GM18499 (cell line): ENCODE data around the gene NFATC2.

Experiments used
- ATAC-seq: cut with Tn5 transposase; IDR thresholded peaks from one replicate; pipeline ENCODE4 v1.9.1; 2021; ENCODE audit warnings: moderate number of reproducible peaks; ENCODE audit not compliant: insufficient read depth, unreplicated experiment

NFATC2 gene

DNA sequence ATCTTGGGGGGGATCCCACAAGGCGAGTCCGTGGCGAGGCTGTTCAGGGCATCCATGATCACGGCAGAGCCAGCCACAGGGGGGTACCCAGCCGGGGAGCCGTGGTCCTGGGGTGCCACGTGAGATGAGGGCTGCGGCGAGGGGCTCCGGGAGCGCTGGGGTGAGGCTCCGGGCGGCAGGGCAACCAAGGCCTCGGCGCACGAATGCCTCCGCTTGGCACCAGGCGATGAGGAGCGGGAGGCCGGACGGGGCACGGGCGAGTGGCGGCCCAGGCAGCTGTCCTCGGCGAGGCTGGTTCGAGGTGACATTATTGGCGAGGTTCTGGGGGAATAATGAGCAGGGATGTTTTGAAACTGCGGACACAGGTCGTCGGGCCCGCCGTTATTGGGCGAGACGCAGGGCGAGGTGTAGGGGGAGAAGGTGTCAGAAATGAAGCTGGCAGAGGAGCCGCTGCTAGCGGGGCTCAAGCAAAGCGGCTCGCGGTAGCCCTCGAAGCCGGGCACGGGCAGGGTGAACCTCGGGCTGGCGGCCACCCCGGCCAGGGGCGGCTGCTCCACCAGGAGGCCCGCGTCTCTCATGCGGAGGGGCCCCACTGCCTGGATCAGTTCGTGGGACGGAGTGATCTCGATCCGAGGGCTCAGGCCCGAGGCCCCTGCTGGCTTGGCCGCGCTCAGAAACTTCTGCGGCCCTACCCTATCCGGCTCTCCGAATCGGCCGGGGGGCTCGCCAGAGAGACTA is 19.1 kb downstream of the NFATC2 start:
- no peak for ATAC-seq

DNA sequence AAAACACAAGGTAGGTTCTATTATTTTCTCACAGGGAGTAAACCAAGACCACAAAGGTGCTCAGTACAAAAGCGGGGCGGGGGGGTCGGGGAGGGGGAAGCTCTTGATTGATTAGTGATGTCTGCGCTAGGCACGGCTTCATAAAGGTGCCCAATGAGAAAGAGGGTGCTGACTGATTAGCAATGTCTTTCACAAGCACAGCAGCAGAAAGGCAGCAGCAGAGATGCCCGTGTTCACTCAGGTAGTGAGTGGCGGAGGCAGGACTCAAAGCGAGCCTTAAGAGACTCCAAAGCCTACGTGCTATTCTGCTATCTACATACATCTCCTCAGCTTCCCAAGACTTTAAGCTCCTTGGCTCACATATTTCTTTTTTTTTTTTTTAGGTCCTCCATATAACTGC is 20.3 kb downstream of the NFATC2 start:
- ATAC-seq, result no peak

DNA sequence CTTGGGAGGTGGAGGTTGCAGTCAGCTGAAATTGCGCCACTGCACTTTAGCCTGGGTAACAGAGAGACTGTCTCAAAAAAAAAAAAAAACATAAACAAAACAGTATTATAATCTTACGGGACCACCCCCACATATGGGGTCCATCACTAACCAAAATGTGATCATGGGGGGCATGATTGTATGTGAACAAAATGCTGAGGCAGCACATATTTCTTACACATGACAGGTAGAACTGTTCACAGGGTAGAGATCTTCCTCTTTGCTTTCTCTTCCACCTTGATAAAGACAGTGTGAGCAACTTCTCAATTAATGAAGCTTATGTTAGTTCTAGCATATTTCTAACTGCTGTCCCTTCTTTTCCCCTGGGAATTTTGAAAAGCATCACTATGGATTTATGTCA is 24.7 kb downstream of the NFATC2 start:
- no peak for ATAC-seq

DNA sequence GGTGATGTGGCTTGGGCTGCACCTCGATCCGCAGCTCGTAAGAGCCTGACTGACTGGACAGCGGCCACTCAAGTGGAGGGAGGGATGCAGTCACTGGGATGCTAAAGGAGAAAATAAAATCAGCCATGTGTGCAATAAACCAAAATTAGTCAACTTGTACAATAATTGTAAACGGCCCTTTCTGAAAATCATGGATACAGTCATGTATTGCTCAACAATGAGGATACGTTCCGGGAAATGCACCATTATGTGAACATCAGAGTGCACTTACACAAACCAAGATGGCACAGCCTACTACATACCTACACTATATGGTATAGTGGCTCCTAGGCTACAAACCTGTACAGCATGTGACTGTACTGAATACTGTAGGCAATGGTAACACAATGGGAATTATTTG is 25.7 kb downstream of the NFATC2 start:
- ATAC-seq, result no peak

DNA sequence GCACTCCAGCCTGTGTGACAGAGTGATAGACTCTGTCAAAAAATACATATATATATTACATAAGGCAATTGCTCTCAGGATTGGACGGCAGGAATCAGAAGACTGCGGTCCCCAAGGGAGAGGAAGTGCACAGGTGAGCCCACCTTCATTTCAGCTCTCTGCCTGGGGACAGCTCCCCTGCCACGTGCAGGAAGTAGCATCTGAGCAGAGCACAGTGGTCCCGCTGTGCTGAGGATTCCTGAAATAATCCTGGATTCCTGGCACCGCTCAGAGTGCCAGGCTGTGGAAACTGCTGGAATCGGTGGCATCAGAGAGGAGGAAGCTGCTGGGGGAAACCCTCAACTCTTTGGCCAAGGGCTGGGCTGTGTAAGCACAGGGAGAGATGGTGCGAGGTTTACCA is 27.7 kb downstream of the NFATC2 start:
- no peak for ATAC-seq

DNA sequence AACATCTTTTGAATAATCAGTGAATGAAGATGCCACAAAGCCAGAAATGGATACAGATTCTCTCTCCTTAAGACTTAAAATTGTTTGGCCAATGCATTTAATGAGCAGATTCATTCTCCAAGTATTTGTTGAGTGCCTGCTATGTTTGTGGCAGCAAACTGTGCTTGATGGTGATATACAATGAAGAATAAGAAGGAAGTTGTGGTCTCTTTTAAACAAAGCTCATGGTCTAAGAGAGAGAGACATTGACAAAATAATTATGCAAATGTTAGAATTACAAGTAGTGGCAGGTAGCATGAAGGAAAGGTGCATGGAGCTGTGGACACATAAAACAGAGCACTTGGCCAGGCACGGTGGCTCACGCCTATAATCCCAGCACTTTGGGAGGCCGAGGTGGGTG is 28.3 kb downstream of the NFATC2 start:
- no peak for ATAC-seq

DNA sequence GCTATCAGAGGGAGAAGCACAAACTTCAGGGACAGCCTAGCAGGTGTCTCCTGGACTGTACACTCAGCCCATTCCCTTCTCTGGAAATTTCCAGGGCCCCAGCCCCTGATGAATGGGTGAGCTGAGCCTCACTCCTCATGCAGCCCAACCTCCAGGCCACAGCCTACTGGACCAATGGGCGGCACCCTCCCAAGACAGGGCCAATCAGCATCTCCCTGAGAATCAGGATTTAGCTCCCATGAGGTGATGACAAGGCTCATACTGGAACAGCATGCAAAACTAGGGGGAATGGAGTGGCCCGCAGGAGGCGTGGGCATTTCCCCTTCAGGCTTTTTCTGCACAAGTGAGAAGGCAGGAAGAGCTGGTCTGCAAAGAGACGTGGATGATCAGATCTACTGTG is 29.0 kb downstream of the NFATC2 start:
- no peak for ATAC-seq

DNA sequence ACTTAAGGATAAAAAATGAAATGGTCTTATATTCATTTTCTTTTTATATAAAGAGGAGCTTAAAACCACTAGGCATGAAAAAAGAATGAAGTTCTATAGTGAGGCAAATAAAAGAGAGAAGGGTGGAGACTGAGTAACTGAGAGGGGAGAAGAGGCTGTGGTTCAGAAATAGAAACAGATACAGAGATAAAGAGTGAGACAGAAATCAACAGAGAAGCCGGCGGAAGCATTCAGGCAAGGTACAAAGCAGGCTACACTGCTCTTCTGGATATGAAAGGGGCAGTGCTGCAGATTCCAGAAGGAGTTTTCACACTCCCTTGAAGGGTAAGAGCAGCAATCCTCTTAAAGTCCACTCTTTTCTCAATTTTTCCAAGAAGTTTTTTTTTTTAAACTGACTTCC is 29.9 kb downstream of the NFATC2 start:
- ATAC-seq, result no peak

DNA sequence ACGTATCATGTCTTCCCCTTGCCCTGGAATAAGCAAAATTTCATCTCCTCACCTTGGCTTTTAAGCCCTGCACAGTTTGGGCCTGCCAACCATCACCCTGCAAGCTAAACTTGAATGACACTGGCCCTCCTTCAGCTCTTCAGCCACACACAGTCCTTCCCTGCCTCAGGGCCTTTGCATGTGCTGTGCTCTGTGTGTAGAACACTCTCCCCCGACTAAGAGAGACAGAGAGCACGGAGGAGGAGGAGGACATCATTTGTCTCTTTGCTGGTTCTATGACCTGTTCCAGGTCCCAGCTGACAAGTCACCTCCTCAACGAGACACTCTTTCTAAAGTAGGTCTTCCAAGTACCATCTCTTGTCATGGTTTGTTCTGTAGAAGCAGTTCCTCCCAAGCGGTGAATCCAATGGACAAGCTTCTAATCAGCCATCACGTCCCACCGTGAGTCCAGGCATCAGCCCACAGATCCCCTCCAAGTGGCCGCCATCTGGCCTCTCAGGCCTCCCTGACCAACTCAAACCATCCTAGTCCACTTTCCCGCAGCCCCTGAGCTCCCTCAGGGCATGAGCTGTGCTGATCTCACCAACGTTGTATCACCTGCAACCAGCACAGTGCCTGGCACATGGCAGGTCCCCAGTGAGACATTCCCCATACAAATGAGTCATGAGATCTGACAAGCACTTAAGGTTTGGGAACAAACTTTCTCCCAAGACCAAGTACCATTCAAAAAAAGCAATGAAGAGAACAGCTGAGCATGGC is 30.5 kb downstream of the NFATC2 start:
- no peak for ATAC-seq

DNA sequence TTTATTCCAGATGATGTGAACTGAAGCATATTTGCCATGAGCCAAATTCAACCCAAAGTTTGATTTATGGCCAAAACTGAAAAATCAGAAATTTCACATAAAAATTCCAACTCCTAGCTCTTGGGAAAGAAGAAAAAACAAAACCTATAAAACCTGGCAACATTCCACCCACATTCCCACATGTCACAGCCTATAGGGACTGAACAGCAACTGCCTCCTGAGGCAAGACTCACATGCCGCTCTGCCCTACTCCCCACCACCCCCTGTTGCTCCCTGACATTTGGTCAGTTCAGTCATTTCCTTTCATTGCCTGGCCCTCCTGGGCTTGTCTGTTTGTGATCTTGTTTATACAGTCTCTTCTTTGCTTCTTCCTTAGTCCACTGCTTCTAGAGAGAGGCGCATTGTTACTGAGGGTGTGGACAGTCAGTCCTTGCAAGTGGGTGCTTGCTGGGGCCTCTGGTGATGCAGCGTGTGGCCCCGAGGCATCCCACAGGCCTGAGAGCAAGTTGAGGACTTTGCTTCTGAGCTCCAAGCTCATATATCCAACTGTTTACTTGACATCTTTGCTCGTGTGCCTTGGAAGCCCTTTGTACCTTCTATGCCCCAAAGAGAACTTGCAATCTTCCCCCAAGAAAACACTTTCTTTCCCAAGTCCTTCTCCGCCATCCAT is 31.4 kb downstream of the NFATC2 start:
- ATAC-seq, result no peak

DNA sequence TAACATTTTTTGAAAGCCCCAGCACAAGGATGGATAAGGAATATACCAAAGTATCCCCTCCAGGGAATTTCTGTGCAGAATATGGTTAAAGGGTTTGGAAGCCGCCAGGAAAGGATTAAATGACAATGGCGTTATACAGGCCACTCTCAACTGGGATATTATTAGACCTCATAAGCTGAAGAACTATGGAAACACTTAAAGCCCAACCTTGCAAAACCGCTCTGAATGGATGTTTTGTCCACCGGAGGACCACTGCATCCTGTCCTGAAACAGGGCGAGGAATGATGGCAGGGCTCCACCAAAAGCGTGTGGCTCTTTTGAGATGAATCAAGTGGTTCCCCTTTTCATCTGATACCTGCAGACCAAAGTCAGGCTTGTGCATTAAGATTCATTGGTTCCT is 32.4 kb downstream of the NFATC2 start:
- ATAC-seq, result no peak

DNA sequence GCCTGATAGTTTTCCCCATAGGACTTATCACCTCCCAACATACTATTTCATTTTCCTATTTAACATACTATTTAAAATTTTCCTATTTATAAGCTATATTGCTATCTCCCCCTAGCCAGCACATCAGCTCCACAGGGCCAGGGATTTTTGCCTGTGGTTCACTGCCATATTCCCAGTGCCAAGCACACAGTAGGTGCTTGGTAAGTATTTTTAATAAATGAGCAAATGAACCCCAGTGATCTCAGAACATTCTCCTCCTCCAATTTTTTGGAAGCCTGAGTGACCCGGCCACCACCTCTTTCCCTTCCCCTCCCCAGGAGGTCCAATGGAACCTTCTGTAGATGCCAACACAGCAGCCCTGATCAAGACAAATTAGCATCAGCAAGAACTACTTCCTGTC is 33.3 kb downstream of the NFATC2 start:
- no peak for ATAC-seq

DNA sequence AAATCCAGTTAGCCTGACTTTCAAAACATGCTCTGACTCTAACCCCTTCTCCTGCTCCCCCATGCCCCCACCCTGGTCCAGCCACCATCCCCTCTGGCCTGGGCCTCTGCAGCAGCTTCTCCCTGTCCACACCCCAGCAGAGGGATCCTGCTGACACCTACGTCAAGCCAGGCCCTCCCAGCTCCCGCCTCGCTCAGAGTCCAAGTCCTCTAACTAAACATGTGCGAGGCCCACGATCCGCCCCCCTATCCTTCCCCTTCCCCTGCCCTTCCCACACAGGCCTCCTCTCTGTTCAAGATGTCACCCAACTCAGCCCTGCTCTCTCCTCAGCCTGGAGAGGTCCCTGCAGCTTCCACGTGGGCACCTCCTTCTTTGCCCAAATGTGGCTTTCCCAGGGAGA is 33.7 kb downstream of the NFATC2 start:
- ATAC-seq, result no peak

DNA sequence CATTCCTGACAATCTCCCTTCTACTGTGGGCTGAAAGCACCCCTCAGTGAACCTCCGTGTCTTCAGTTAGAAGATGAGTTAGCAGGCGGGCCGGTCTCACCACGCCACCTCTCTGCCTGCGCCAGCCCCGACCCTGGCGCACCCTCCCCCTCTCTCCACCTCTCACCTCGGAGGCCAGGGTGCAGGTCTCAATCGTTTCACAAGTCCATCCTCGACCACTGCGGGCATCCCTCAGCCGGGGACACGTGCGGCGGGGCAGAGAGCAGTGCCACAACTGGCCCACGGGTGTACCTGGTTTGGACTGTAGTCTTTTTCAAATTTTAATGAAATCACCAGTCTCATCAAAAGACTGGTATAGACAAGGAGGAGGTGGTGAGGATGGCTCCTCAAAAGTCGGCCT is 34.4 kb downstream of the NFATC2 start:
- ATAC-seq, result no peak

DNA sequence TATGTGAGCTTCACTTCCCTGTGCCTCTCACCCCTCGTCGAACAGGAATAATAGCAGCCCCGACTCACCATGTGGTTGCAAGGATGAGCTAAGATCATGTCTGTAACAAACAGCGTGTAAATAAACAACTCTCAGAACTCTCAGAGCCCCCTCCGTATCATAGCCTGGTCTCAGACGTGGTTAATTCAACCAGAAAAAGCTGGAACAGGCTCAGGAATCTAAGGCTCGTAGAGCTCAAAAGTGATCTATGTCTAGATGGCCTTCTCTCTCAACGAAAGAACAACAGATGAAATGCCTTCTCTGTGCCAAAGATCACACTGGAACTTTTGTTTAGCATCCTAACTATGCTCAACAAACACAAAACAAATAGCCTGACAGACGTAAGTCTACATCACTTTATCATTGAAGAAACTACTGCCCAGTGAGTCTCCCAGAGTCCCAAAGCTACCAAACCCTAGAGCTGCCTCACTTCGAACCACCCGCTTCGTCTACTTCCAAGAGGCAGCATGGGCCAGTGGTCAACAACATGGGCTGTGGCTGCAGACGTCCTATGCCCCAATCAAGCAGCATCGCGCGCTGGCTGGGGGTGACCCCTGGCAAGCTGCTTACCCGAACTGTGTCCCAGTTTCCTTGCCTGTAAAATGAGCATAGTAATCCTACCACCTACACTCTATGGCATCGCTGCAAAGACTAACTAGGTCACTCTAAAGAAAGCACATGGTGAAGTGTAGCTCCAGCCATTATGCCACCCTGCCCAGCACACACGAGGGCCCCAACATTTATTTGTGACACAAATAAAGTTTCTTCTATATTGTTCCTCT is 35.1 kb downstream of the NFATC2 start:
- ATAC-seq, result no peak

DNA sequence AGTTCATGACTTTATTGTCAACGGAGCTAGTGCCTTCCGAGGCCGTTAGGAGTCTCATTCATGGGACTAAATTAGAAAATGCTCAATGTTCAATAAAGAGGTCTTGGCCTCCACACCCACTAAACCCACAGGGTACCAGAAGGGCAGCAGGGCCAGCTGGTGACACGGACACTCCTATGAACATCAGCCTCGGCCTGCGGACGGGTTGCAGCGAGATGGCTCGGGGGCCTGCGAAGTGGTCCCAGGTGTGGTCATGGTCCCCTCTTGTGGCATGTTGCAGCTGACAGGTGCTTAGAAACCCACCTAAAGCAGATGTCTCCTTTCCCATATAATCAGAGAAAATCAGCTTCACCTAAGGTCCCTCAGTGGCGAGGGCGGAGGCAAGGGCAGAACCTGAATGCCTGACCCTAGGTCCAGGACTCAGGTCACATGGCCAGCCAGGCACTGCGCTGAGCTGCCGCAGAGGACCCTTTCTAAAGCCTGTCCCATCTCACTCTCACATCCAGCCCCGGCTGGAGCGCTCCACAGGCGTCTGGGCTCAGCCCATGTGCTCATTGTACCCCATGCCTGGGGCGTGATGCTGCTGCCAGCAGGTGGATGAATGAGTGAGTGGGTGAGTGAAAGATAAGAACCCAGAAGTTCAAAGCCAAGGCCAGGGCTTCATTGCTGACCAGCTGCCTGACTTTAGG is 35.8 kb downstream of the NFATC2 start:
- ATAC-seq, result no peak

DNA sequence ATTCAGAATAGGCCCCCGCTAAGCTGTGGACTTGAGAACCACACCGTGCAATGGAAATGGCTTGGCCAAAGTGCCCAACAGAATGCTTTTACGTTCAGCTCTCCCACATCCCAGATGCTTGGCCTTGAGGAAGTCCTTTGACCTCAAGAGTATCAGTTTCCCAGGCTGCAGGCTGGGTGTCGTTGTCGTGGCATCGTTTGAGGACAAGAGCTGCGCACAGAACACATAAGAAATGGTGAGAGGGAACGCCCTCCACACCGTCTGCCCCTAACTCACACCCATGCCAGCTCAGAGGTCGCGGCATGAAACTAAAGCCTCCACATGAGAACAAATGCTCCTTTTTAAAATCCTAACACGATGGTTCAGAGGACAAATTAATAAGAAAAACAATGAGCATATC is 37.0 kb downstream of the NFATC2 start:
- ATAC-seq, result no peak

DNA sequence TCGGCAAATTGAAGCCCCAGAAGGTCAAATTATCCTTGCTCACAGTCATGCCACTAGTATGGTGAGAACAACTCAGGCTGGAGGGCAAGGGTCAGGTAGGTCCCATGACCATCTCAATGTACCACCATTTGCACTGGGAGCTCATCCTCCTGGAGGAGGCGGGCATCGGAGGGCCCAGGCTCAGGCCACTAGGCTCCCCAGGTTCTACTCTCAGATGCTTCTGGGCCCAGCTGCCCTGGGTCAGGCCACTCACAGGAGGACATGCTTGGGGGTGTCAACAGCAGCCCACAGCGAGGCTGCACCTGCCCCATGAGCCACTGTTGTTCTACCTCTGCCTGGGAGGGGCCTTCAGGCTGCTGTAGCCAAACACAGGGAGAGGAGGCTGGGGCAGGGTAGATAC is 39.1 kb downstream of the NFATC2 start:
- no peak for ATAC-seq

DNA sequence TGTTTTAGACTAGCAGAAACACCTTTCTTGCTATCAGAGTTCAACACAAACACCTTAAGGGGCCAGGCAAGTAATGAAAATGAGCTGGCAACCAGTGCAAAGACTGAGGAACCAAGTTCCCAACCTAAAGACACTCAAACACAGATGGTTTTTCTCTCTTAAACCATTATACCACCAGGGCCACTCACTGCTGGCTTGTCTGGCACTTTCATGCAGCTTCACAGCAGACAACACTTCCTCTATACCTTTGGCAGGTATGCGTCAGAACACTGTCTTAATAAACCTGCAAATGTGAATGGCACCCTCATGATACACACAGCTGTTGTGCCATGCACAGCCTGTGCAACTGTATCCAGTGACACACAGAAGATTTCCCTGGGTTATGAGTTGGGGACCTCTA is 41.6 kb downstream of the NFATC2 start:
- no peak for ATAC-seq

DNA sequence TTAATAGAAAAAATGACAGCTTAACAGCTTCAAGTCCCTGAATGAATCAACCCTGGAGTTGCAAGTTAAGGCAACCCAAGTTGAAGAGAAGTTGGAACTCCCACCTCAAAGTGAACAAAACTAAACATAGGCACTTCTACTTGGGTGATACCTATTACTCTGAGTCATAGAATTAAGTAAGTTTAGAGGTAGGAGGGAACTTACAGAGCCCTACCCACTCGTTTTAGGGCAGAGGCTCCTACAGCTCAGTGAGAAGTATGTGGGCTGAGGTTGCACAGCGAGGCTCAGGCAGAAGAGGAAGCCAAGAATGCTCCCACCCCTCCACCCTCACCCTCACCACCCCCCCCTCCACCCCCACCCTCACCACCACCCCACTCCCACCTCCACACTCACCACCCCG is 42.2 kb downstream of the NFATC2 start:
- peak; percentile 68 for ATAC-seq
